WTC11 (cell line): ENCODE measurements around the gene DCAF17. TPM values are rescaled to one million over a fixed set of nuclear protein-coding genes. Genes with fewer than 3 reads are reported as not detected.

Source experiments
- ATAC-seq: fragments of 200-7000 bp; cut with Tn5 transposase; 2 replicates; pipeline ENCODE4 v1.10.0; 2021; ENCODE audit warnings: mild to moderate bottlenecking, moderate library complexity
- CTCF ChIA-PET: fragments of 300-600 bp; sonication (Branson Sonifier 250); formaldehyde crosslinking; loops from one replicate; lab custom pipeline; 2021; ENCODE audit warnings: antibody characterized with exemption; lab: Charles Lee
- POLR2A ChIA-PET: fragments of 350-600 bp; sonication (Branson Sonifier 250); formaldehyde crosslinking; loops from one replicate; lab custom pipeline; 2021; ENCODE audit warnings: antibody characterized with exemption; lab: Charles Lee
- DNase-seq: peaks from one replicate; pipeline ENCODE4 v3.0.0; 2021; ENCODE audit warnings: low spot score
- H3K27ac Mint-ChIP-seq: 2 replicates; pipeline ENCODE4 v1.8.0; 2021; ENCODE audit warnings: mixed read lengths
- H3K27me3 Mint-ChIP-seq: 2 replicates; pipeline ENCODE4 v1.8.0; 2021; ENCODE audit warnings: low read depth, mild to moderate bottlenecking, moderate library complexity, mixed read lengths
- H3K36me3 Mint-ChIP-seq: 2 replicates; pipeline ENCODE4 v1.8.0; 2021; ENCODE audit warnings: mixed read lengths
- H3K4me1 Mint-ChIP-seq: 2 replicates; pipeline ENCODE4 v1.8.0; 2022; ENCODE audit warnings: mixed read lengths
- H3K4me3 Mint-ChIP-seq: 2 replicates; pipeline ENCODE4 v1.8.0; 2021; ENCODE audit warnings: mild to moderate bottlenecking, moderate library complexity, mixed read lengths
- H3K9me3 Mint-ChIP-seq: 2 replicates; pipeline ENCODE4 v1.8.0; 2021; ENCODE audit warnings: mixed read lengths
- CREB1 ChIP-seq: sonication (generic); formaldehyde crosslinking; IDR thresholded peaks from 2 replicates; pipeline ENCODE4 v1.8.0; 2023; ENCODE audit warnings: mild to moderate bottlenecking, missing genetic modification reagents
- EMX1 ChIP-seq: fragments of 250-450 bp; sonication (Bioruptor Pico); IDR thresholded peaks from 2 replicates; pipeline ENCODE4 v1.8.0; 2021; ENCODE audit warnings: mild to moderate bottlenecking
- ESRRA ChIP-seq: sonication (generic); formaldehyde crosslinking; IDR thresholded peaks from 2 replicates; pipeline ENCODE4 v1.8.1; 2022; ENCODE audit warnings: mild to moderate bottlenecking, missing genetic modification reagents, borderline replicate concordance
- FOXK1 ChIP-seq: sonication (generic); formaldehyde crosslinking; IDR thresholded peaks from 2 replicates; pipeline ENCODE4 v1.8.0; 2022; ENCODE audit warnings: mild to moderate bottlenecking, moderate library complexity, missing genetic modification reagents
- HMGA2 ChIP-seq: fragments of 250-450 bp; sonication (Bioruptor Pico); IDR thresholded peaks from 2 replicates; pipeline ENCODE4 v1.4.0; 2021; ENCODE audit warnings: mild to moderate bottlenecking, moderate library complexity
- JUN ChIP-seq: sonication (generic); formaldehyde crosslinking; IDR thresholded peaks from 2 replicates; pipeline ENCODE4 v1.8.0; 2023; ENCODE audit warnings: mild to moderate bottlenecking, missing genetic modification reagents
- MYBL2 ChIP-seq: sonication (generic); formaldehyde crosslinking; IDR thresholded peaks from 2 replicates; pipeline ENCODE4 v1.8.1; 2023; ENCODE audit warnings: mild to moderate bottlenecking, moderate library complexity, missing genetic modification reagents
- NFATC4 ChIP-seq: fragments of 250-450 bp; sonication (Bioruptor Pico); IDR thresholded peaks from 2 replicates; pipeline ENCODE4 v1.9.0; 2021; ENCODE audit warnings: mild to moderate bottlenecking
- NR1H2 ChIP-seq: sonication (generic); formaldehyde crosslinking; IDR thresholded peaks from 2 replicates; pipeline ENCODE4 v1.9.0; 2021; ENCODE audit warnings: mild to moderate bottlenecking, moderate library complexity, missing genetic modification reagents
- OVOL2 ChIP-seq: fragments of 250-450 bp; sonication (Bioruptor Pico); IDR thresholded peaks from 2 replicates; pipeline ENCODE4 v1.9.0; 2021; ENCODE audit warnings: mild to moderate bottlenecking, borderline replicate concordance
- PRRX2 ChIP-seq: fragments of 250-450 bp; sonication (Bioruptor Pico); IDR thresholded peaks from 2 replicates; pipeline ENCODE4 v1.8.0; 2021; ENCODE audit warnings: mild to moderate bottlenecking
- RELA ChIP-seq: sonication (generic); formaldehyde crosslinking; IDR thresholded peaks from 2 replicates; pipeline ENCODE4 v1.8.1; 2022; ENCODE audit warnings: missing genetic modification reagents, mild to moderate bottlenecking, borderline replicate concordance
- SP1 ChIP-seq: sonication (generic); formaldehyde crosslinking; conservative IDR thresholded peaks from 2 replicates; pipeline ENCODE4 v1.8.1; 2022; ENCODE audit warnings: missing genetic modification reagents
- ZNF121 ChIP-seq: sonication (generic); formaldehyde crosslinking; IDR thresholded peaks from 2 replicates; pipeline ENCODE4 v1.8.0; 2023; ENCODE audit warnings: missing genetic modification reagents
- total RNA-seq: library from RNA; stranded (reverse); gene quantifications from 3 replicates; pipeline ENCODE4 v1.2.3, GENCODE V29; 2021
- TF ChIP-seq, protein P1 (sequence below): sonication (generic); formaldehyde crosslinking; IDR thresholded peaks from 2 replicates; pipeline ENCODE4 v1.8.1; 2022; ENCODE audit warnings: low read depth, missing genetic modification reagents, borderline replicate concordance
- TF ChIP-seq, protein P2 (sequence below): sonication (generic); formaldehyde crosslinking; IDR thresholded peaks from 2 replicates; pipeline ENCODE4 v1.8.0; 2023; ENCODE audit warnings: missing genetic modification reagents
- TF ChIP-seq, protein P3 (sequence below): fragments of 250-450 bp; sonication (Bioruptor Pico); IDR thresholded peaks from 2 replicates; pipeline ENCODE4 v1.9.0; 2021; ENCODE audit warnings: mild to moderate bottlenecking
- TF ChIP-seq, protein P4 (sequence below): sonication (generic); formaldehyde crosslinking; IDR thresholded peaks from 2 replicates; pipeline ENCODE4 v1.8.1; 2023; ENCODE audit warnings: mild to moderate bottlenecking, moderate library complexity, missing genetic modification reagents

DCAF17 gene
- total RNA-seq, 1 experiment from 2014 or later = 27.2 TPM

DNA sequence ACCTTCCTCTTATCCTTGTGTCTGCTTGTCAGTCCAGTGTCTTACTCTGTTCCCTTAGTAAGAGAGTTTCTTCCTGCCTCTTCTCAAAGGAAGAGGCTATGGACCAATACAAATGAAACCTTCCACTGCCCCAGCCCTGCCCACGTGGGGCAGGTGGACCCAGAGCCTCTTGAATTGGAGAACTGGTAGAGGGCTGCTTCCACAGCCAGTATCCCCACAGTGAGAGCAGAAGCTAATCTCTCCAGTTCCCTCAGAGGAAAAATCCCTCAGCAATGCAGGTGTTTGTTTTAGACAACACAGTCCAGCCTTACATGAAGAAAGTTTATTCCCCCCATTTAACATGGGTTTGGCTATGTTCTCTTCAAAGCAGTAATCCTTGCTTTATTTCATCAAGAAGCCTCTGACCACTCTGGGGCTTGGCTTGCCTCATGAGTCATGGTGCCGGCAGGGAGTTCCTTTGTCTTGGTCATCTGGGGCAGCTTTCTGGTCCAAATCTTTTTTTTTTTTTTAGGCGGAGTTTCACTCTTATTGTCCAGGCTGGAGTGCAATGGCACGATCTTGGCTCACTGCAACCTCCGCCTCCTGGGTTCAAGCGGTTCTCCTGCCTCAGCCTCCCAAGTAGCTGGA lies 81.8 kb downstream of the DCAF17 start (continued):
- TF ChIP-seq, protein P1, sequence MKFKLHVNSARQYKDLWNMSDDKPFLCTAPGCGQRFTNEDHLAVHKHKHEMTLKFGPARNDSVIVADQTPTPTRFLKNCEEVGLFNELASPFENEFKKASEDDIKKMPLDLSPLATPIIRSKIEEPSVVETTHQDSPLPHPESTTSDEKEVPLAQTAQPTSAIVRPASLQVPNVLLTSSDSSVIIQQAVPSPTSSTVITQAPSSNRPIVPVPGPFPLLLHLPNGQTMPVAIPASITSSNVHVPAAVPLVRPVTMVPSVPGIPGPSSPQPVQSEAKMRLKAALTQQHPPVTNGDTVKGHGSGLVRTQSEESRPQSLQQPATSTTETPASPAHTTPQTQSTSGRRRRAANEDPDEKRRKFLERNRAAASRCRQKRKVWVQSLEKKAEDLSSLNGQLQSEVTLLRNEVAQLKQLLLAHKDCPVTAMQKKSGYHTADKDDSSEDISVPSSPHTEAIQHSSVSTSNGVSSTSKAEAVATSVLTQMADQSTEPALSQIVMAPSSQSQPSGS (CRISPR knock-in tag) = no peak
- TF ChIP-seq, protein P2, sequence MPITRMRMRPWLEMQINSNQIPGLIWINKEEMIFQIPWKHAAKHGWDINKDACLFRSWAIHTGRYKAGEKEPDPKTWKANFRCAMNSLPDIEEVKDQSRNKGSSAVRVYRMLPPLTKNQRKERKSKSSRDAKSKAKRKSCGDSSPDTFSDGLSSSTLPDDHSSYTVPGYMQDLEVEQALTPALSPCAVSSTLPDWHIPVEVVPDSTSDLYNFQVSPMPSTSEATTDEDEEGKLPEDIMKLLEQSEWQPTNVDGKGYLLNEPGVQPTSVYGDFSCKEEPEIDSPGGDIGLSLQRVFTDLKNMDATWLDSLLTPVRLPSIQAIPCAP (CRISPR knock-in tag) = no peak
- no peak for TF ChIP-seq ZNF121 (CRISPR knock-in tag)
- TF ChIP-seq, protein P3, sequence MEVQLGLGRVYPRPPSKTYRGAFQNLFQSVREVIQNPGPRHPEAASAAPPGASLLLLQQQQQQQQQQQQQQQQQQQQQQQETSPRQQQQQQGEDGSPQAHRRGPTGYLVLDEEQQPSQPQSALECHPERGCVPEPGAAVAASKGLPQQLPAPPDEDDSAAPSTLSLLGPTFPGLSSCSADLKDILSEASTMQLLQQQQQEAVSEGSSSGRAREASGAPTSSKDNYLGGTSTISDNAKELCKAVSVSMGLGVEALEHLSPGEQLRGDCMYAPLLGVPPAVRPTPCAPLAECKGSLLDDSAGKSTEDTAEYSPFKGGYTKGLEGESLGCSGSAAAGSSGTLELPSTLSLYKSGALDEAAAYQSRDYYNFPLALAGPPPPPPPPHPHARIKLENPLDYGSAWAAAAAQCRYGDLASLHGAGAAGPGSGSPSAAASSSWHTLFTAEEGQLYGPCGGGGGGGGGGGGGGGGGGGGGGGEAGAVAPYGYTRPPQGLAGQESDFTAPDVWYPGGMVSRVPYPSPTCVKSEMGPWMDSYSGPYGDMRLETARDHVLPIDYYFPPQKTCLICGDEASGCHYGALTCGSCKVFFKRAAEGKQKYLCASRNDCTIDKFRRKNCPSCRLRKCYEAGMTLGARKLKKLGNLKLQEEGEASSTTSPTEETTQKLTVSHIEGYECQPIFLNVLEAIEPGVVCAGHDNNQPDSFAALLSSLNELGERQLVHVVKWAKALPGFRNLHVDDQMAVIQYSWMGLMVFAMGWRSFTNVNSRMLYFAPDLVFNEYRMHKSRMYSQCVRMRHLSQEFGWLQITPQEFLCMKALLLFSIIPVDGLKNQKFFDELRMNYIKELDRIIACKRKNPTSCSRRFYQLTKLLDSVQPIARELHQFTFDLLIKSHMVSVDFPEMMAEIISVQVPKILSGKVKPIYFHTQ = no peak
- TF ChIP-seq RELA (CRISPR knock-in tag) = no peak
- no peak for TF ChIP-seq CREB1 (CRISPR knock-in tag)
- TF ChIP-seq MYBL2 (CRISPR knock-in tag) = no peak
- TF ChIP-seq, all 79 proteins: peak for 0

DNA sequence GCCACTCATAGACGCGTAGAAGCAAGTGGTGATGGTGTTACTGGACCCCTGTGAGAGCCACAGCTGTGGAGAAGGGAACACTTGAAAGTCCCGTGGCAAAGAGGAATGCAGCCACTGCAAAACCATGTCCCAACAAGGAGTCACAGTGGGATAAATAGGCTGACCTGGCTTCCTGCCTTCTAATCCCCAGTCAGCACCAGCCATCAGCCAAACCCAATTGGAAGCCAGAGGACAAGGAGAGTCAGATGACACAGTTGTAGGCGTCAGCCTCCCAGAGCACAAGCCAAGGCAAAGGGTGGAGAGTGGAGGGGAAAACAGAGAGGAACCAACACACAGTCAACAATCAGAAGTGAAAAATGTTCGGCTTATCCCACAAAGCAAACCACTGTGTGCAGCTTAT lies 82.8 kb downstream of the DCAF17 start:
- DNase-seq = no peak
- H3K27ac Mint-ChIP-seq = no peak overlapping the region
- no peaks in the 10 kb centered on the region; the same call in 1 of the 2 replicates for H3K27me3 Mint-ChIP-seq
- no peaks in the 10 kb centered on the region; the same call in 1 of the 2 replicates for H3K36me3 Mint-ChIP-seq
- TF ChIP-seq ESRRA (no peak), NFATC4 (no peak), NR1H2 (CRISPR knock-in tag) (no peak), HMGA2 (CRISPR knock-in tag) (no peak), SP1 (CRISPR knock-in tag) (no peak), FOXK1 (CRISPR knock-in tag) (no peak)
- TF ChIP-seq, protein P2 (CRISPR knock-in tag) = no peak
- TF ChIP-seq, protein P4, sequence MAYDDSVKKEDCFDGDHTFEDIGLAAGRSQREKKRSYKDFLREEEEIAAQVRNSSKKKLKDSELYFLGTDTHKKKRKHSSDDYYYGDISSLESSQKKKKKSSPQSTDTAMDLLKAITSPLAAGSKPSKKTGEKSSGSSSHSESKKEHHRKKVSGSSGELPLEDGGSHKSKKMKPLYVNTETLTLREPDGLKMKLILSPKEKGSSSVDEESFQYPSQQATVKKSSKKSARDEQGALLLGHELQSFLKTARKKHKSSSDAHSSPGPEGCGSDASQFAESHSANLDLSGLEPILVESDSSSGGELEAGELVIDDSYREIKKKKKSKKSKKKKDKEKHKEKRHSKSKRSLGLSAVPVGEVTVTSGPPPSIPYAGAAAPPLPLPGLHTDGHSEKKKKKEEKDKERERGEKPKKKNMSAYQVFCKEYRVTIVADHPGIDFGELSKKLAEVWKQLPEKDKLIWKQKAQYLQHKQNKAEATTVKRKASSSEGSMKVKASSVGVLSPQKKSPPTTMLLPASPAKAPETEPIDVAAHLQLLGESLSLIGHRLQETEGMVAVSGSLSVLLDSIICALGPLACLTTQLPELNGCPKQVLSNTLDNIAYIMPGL = no peak
- peaks cover 28% of the 10 kb centered on the region for H3K4me1 Mint-ChIP-seq
- ChIA-PET POLR2A (no interaction called here), CTCF (no interaction called here)
- ATAC-seq = no peak
- peaks cover 6% of the 10 kb centered on the region; the same call in 1 of the 2 replicates for H3K9me3 Mint-ChIP-seq
- no peak overlapping the region for H3K4me3 Mint-ChIP-seq

DNA sequence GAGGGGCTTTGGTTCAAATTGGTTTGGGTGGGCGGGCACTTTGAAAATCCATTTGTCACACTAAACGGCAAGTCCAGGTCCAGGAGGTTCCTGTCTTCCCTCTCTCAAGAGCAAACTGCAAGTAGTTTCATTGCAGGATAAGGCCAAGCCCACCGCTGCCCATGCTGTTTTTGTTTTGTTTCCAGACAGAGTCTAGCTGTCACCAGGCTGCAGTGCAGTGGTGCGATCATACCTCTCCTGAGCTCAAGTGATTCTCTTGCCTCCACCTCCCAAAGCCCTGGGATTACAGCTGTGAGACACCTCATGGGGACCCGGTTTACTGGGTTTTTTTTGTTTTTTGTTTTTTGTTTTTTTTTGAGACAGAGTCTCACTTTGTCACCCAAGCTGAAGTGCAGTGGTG lies 86.4 kb downstream of the DCAF17 start:
- ChIA-PET CTCF (interaction anchor here (1.1 to 1.5 kb wide), 3 partner anchors 9 to 87 kb away, joined by 3 to 5 read pairs (median 4); partner anchors contain the start of genes DCAF17 and METTL8), POLR2A (interaction anchor here (1.0 to 1.3 kb wide), 2 partner anchors 35 to 87 kb away, joined by 3 to 4 read pairs; partner anchors contain the start of genes DCAF17 and METTL8)
- no peak for DNase-seq
- Mint-ChIP-seq H3K9me3 (peaks cover 6% of the 10 kb centered on the region; the same call in 1 of the 2 replicates), H3K4me3 (no peak overlapping the region), H3K27ac (no peak overlapping the region), H3K4me1 (peaks cover 29% of the 10 kb centered on the region), H3K36me3 (no peaks in the 10 kb centered on the region; the same call in 1 of the 2 replicates), H3K27me3 (no peaks in the 10 kb centered on the region; the same call in 1 of the 2 replicates)
- ATAC-seq = no peak
- TF ChIP-seq RELA (CRISPR knock-in tag) (no peak), FOXK1 (CRISPR knock-in tag) (no peak), EMX1 (CRISPR knock-in tag) (no peak), PRRX2 (CRISPR knock-in tag) (no peak), OVOL2 (no peak), JUN (CRISPR knock-in tag) (no peak)
- TF ChIP-seq, protein P3 = no peak
- TF ChIP-seq, protein P4 = no peak
